ENCODE measurements around the gene AIMP1.
"Not testable (repeated sequence)": the region's sequence is repeated elsewhere in the genome, so short reads cannot be mapped to it uniquely, and the experiment has no call there.

Gene AIMP1

GRCh38 chr4:106312997-106313522 is 3.3 kb upstream of the AIMP1 start:
- no peak for DNase-seq (ENCODE audit: low read depth)

- DNase-seq (ENCODE audit: low read depth) = no peak
These were observed 1.4 kb upstream of the AIMP1 start for GRCh38 chr4:106314960-106315359.

- DNase-seq (ENCODE audit: low read depth) = no peak
These were observed 828 bp upstream of the AIMP1 start for GRCh38 chr4:106315476-106315967.

- no peak for DNase-seq (ENCODE audit: low read depth)
These were observed 541 bp downstream of the AIMP1 start for GRCh38 chr4:106316773-106317409.

GRCh38 chr4:106317815-106318214 is 1.5 kb downstream of the AIMP1 start:
- no peak for DNase-seq (ENCODE audit: low read depth)

GRCh38 chr4:106318511-106318910 is 2.2 kb downstream of the AIMP1 start:
- no peak for DNase-seq (ENCODE audit: low read depth)

- DNase-seq (ENCODE audit: low read depth) = no peak
These were observed 3.9 kb downstream of the AIMP1 start for GRCh38 chr4:106320235-106320634.

- DNase-seq (ENCODE audit: low read depth) = not testable (repeated sequence)
These were observed 4.8 kb downstream of the AIMP1 start for GRCh38 chr4:106321168-106321567.

GRCh38 chr4:106321814-106322213 is 5.5 kb downstream of the AIMP1 start:
- DNase-seq (ENCODE audit: low read depth) = not testable (repeated sequence)

- no peak for DNase-seq (ENCODE audit: low read depth)
These were observed 6.8 kb downstream of the AIMP1 start for GRCh38 chr4:106323119-106323518.

GRCh38 chr4:106325800-106326199 is 9.4 kb downstream of the AIMP1 start:
- no peak for DNase-seq (ENCODE audit: low read depth)

- DNase-seq (ENCODE audit: low read depth) = no peak
These were observed 12.8 kb downstream of the AIMP1 start for GRCh38 chr4:106329041-106329618.

- DNase-seq (ENCODE audit: low read depth) = no peak
These were observed 16.8 kb downstream of the AIMP1 start for GRCh38 chr4:106333186-106333585.

- DNase-seq (ENCODE audit: low read depth) = no peak
These were observed 18.6 kb downstream of the AIMP1 start for GRCh38 chr4:106334741-106335470.

- no peak for DNase-seq (ENCODE audit: low read depth)
These were observed 20.3 kb downstream of the AIMP1 start for GRCh38 chr4:106336618-106337017.

GRCh38 chr4:106337916-106338315 is 21.6 kb downstream of the AIMP1 start:
- no peak for DNase-seq (ENCODE audit: low read depth)

- no peak for DNase-seq (ENCODE audit: low read depth)
These were observed 22.3 kb downstream of the AIMP1 start for GRCh38 chr4:106338671-106339070.

- DNase-seq (ENCODE audit: low read depth) = no peak
These were observed 23.1 kb downstream of the AIMP1 start for GRCh38 chr4:106339431-106339830.

GRCh38 chr4:106340774-106341173 is 24.4 kb downstream of the AIMP1 start:
- DNase-seq (ENCODE audit: low read depth) = no peak

- DNase-seq (ENCODE audit: low read depth) = no peak
These were observed 27.7 kb downstream of the AIMP1 start for GRCh38 chr4:106343865-106344646.

- peak; percentile 4 for DNase-seq (ENCODE audit: low read depth)
These were observed 28.3 kb downstream of the AIMP1 start for GRCh38 chr4:106344647-106344970.

- no peak for DNase-seq (ENCODE audit: low read depth)
These were observed 30.8 kb downstream of the AIMP1 start for GRCh38 chr4:106347167-106347566.
